Neuronal stem cell (in vitro differentiated cells): ENCODE measurements around the gene ZNF441.

ENCODE experiments used
- DNase-seq: peaks from one replicate; pipeline ENCODE4 v3.0.0-alpha.2; 2013; ENCODE audit warnings: low spot score
- H2AFZ ChIP-seq: one replicate; pipeline ENCODE4 v1.6.1; 2013; ENCODE audit warnings: mild to moderate bottlenecking, low read length, inconsistent platforms
- H2AK5ac ChIP-seq: 2 replicates; pipeline ENCODE4 v1.6.1; 2013; ENCODE audit warnings: low read depth, mild to moderate bottlenecking, inconsistent platforms, low read length, moderate library complexity, mixed read lengths
- H2BK120ac ChIP-seq: 2 replicates; pipeline ENCODE4 v1.6.1; 2013; ENCODE audit warnings: low read depth, mild to moderate bottlenecking, inconsistent platforms, low read length, moderate library complexity, mixed read lengths
- H2BK12ac ChIP-seq: one replicate; pipeline ENCODE4 v1.6.1; 2013; ENCODE audit warnings: low read length, inconsistent platforms
- H2BK15ac ChIP-seq: 2 replicates; pipeline ENCODE4 v1.6.1; 2013; ENCODE audit warnings: mild to moderate bottlenecking, low read length, inconsistent platforms, mixed read lengths
- H2BK5ac ChIP-seq: one replicate; pipeline ENCODE4 v1.6.1; 2013; ENCODE audit warnings: inconsistent platforms, mild to moderate bottlenecking, low read length, moderate library complexity
- H3K14ac ChIP-seq: one replicate; pipeline ENCODE4 v1.6.1; 2013; ENCODE audit warnings: low read length, inconsistent platforms
- H3K18ac ChIP-seq: 2 replicates; pipeline ENCODE4 v1.6.1; 2013; ENCODE audit warnings: low read length, inconsistent platforms
- H3K23ac ChIP-seq: 2 replicates; pipeline ENCODE4 v1.6.1; 2013; ENCODE audit warnings: low read depth, mild to moderate bottlenecking, mixed read lengths, low read length, inconsistent platforms; ENCODE audit not compliant: poor library complexity
- H3K27ac ChIP-seq: replicated peaks from 3 replicates; pipeline ENCODE4 v1.5.1; 2013; ENCODE audit warnings: low read length, inconsistent platforms
- H3K27me3 ChIP-seq, 3 experiments: 2 replicates each; pipeline ENCODE4 v1.6.1; 2013; ENCODE audit warnings: low read length in 3 of 3, mild to moderate bottlenecking in 2 of 3, inconsistent platforms in 1 of 3, low read depth in 1 of 3, mixed read lengths in 1 of 3, moderate library complexity in 1 of 3; ENCODE audit not compliant: control insufficient read depth in 3 of 3, insufficient read depth in 3 of 3
- H3K36me3 ChIP-seq, 2 donors: replicated peaks in 1 of 2; 2 replicates each; pipeline ENCODE4 v1.6.1; 2013; ENCODE audit warnings: low read length in 2 of 2; ENCODE audit not compliant: control insufficient read depth in 2 of 2, insufficient read depth in 2 of 2
- H3K4ac ChIP-seq: 2 replicates; pipeline ENCODE4 v1.6.1; 2013; ENCODE audit warnings: inconsistent platforms, mild to moderate bottlenecking, low read length, moderate library complexity
- H3K4me1 ChIP-seq, 2 donors: 1 replicate in 1 of 2; 2 replicates in 1 of 2; pipeline ENCODE4 v1.6.1; 2013; ENCODE audit warnings: low read length in 2 of 2, low read depth in 1 of 2; ENCODE audit not compliant: control insufficient read depth in 2 of 2, insufficient read depth in 1 of 2
- H3K4me2 ChIP-seq: one replicate; pipeline ENCODE4 v1.6.1; 2013; ENCODE audit warnings: mild to moderate bottlenecking, low read length, inconsistent platforms; ENCODE audit not compliant: insufficient read depth, poor library complexity, severe bottlenecking
- H3K4me3 ChIP-seq, 2 donors: 2 replicates each; pipeline ENCODE4 v1.5.1; 2013; ENCODE audit warnings: low read length in 2 of 2, mild to moderate bottlenecking in 2 of 2, inconsistent platforms in 1 of 2, moderate library complexity in 1 of 2
- H3K79me1 ChIP-seq: one replicate; pipeline ENCODE4 v1.6.1; 2013; ENCODE audit warnings: low read depth, mild to moderate bottlenecking, inconsistent platforms, low read length, moderate library complexity
- H3K9ac ChIP-seq: one replicate; pipeline ENCODE4 v1.6.1; 2013; ENCODE audit warnings: mild to moderate bottlenecking, low read depth, low read length, inconsistent platforms; ENCODE audit not compliant: poor library complexity
- H3K9me3 ChIP-seq, 2 donors: replicated peaks in 1 of 2; 2 replicates each; pipeline versions ENCODE3 to v1.6.1; 2013; ENCODE audit warnings: low read length in 2 of 2, mild to moderate bottlenecking in 2 of 2, inconsistent platforms in 1 of 2, low read depth in 1 of 2, mixed read lengths in 1 of 2, moderate library complexity in 1 of 2; ENCODE audit not compliant: control insufficient read depth in 2 of 2, insufficient read depth in 1 of 2
- H4K8ac ChIP-seq: one replicate; pipeline ENCODE4 v1.6.1; 2013; ENCODE audit warnings: low read depth, mild to moderate bottlenecking, inconsistent platforms, low read length, moderate library complexity
- H4K91ac ChIP-seq: one replicate; pipeline ENCODE4 v1.6.1; 2013; ENCODE audit warnings: low read length, low read depth, mild to moderate bottlenecking, inconsistent platforms; ENCODE audit not compliant: poor library complexity
- WGBS, 2 donors: extraction: QIAGEN DNeasy Blood & Tissue Kit; methylation state at CpG; one replicate each; pipeline ENCODE4 v1.1.7; 2013; ENCODE audit warnings: missing lambda C conversion rate in 2 of 2, mixed read lengths in 1 of 2; ENCODE audit not compliant: insufficient read length in 2 of 2, insufficient replicate concordance in 1 of 2; ENCODE audit errors: extremely low coverage in 2 of 2; 5-methylcytosine and 5-hydroxymethylcytosine counted together

ZNF441 gene

GRCh38 chr19:11813703-11814028, 46.9 kb downstream of the ZNF441 start:
- peaks cover 2% of the 10 kb centered on the region for H3K79me1 ChIP-seq
- H2BK12ac ChIP-seq = no peak overlapping the region
- peaks cover 8 to 45% of the 10 kb centered on the region in 2 donors for H3K9me3 ChIP-seq
- no peak overlapping the region for H4K91ac ChIP-seq
- no peak overlapping the region for H2BK5ac ChIP-seq
- H2BK120ac ChIP-seq = no peak overlapping the region
- no peak overlapping the region for H3K23ac ChIP-seq
- H3K27me3 ChIP-seq = no peaks in the 10 kb centered on the region
- H2AK5ac ChIP-seq = no peak overlapping the region
- WGBS, 2 donors = no CpG with 5 or more reads among the region's 6 CpGs
- peak overlapping the region; percentile 74 to 92 for H3K4me3 ChIP-seq
- H3K9ac ChIP-seq = peak overlapping the region; percentile 71
- no peak for DNase-seq
- H3K4ac ChIP-seq = no peak overlapping the region
- H2BK15ac ChIP-seq = no peak overlapping the region
- H2AFZ ChIP-seq = peak overlapping the region; percentile 94
- H3K18ac ChIP-seq = no peak overlapping the region
- peak overlapping the region; percentile 77 for H3K4me2 ChIP-seq
- peak overlapping the region; percentile 67 for H3K27ac ChIP-seq
- no peak overlapping the region for H4K8ac ChIP-seq
- H3K14ac ChIP-seq = no peak overlapping the region
- H3K4me1 ChIP-seq = no peaks in the 10 kb centered on the region
- H3K36me3 ChIP-seq = peaks cover 0 to 38% of the 10 kb centered on the region in 2 donors

- DNase-seq = peak; percentile 91
- H4K91ac ChIP-seq = peak within 1 kb of the TSS; percentile 24
- H3K36me3 ChIP-seq = peaks cover 0 to 40% of the 10 kb centered on the region in 2 donors
- peak within 1 kb of the TSS; percentile 92 to 94 for H3K4me3 ChIP-seq
- H2BK15ac ChIP-seq = peak within 1 kb of the TSS; percentile 28
- H2BK5ac ChIP-seq = peak within 1 kb of the TSS; percentile 56
- peak within 1 kb of the TSS; percentile 94 for H3K18ac ChIP-seq
- WGBS, 2 donors = no CpG with 5 or more reads among the region's 55 CpGs
- H3K9me3 ChIP-seq = peaks cover 8 to 45% of the 10 kb centered on the region in 2 donors
- no peak within 1 kb of the TSS for H2BK120ac ChIP-seq
- peak within 1 kb of the TSS; percentile 86 for H3K14ac ChIP-seq
- peak within 1 kb of the TSS; percentile 77 for H3K4me2 ChIP-seq
- H3K4me1 ChIP-seq = no peaks in the 10 kb centered on the region
- H3K79me1 ChIP-seq = peaks cover 2% of the 10 kb centered on the region
- peak within 1 kb of the TSS; percentile 45 for H3K23ac ChIP-seq
- H4K8ac ChIP-seq = no peak within 1 kb of the TSS
- peak within 1 kb of the TSS; percentile 97 for H3K9ac ChIP-seq
- no peak within 1 kb of the TSS for H2BK12ac ChIP-seq
- peak within 1 kb of the TSS; percentile 83 for H3K27ac ChIP-seq
- peak within 1 kb of the TSS; percentile 94 for H2AFZ ChIP-seq
- H2AK5ac ChIP-seq = no peak within 1 kb of the TSS
- no peaks in the 10 kb centered on the region for H3K27me3 ChIP-seq
- no peak within 1 kb of the TSS for H3K4ac ChIP-seq
Measured at GRCh38 chr19:11814029-11814699, 47.4 kb downstream of the ZNF441 start, which contains the start of gene ZNF440. ZNF440 (plus strand) TSS chr19:11814273; CDS start chr19:11814448, 175 bp downstream.

GRCh38 chr19:11814700-11815035, 47.9 kb downstream of the ZNF441 start:
- Histone ChIP-seq H3K9me3 (peaks cover 6 to 46% of the 10 kb centered on the region in 2 donors), H2AK5ac (no peak overlapping the region), H3K4me2 (peak overlapping the region; percentile 71), H2BK120ac (no peak overlapping the region), H3K23ac (peak overlapping the region; percentile 45), H3K27ac (peak overlapping the region; percentile 83), H2AFZ (peak overlapping the region; percentile 94), H3K36me3 (peaks cover 0 to 44% of the 10 kb centered on the region in 2 donors), H3K27me3 (no peaks in the 10 kb centered on the region), H2BK5ac (no peak overlapping the region), H3K14ac (peak overlapping the region; percentile 86), H3K4me1 (no peaks in the 10 kb centered on the region), H3K9ac (no peak overlapping the region), H3K79me1 (peaks cover 2% of the 10 kb centered on the region), H4K8ac (no peak overlapping the region), H2BK12ac (no peak overlapping the region), H3K18ac (peak overlapping the region; percentile 94), H4K91ac (peak overlapping the region; percentile 24), H3K4ac (no peak overlapping the region), H3K4me3 (peak overlapping the region; percentile 92 to 94), H2BK15ac (peak overlapping the region; percentile 28)
- no peak for DNase-seq
- WGBS, 2 donors = no CpG with 5 or more reads among the region's 13 CpGs

DNA sequence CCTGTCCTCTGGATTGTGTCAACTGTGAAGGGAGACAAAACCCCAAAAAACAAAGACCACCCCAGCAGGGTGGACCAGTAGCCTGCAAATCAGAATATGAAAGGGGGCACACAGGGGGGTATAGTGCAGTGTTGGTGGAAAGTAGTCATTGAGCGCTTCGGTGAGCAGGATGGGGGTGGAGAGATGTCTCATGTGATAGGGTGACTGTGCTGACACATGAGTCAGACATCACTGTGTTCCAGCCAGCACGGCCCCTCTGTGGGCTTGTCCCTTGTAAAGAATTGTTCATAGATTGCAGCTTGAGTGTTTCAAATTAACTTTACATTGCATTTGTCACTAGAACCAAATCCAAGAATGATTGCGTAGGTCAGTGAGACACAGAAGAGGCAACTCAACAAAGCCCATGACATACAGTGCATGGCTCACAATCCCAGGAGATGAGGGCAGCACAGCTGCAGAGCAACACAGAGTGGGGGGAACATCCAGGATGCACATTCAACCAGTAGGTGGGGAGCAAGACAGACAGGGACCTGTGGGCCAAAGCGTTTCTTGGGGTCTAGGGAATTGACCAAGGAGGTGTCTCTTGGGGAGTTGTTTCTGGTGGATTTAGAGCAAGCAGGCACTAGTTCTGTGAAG, 54.8 kb downstream of the ZNF441 start:
- no peak overlapping the region for H3K4me3 ChIP-seq
- no CpG with 5 or more reads among the region's 5 CpGs for WGBS, 2 donors

More for the DNA sequence above, 54.8 kb downstream of the ZNF441 start:
- Histone ChIP-seq H3K4me1 (no peaks in the 10 kb centered on the region), H2BK5ac (no peak overlapping the region), H2AFZ (no peak overlapping the region), H3K4ac (no peak overlapping the region), H2AK5ac (no peak overlapping the region), H3K14ac (no peak overlapping the region), H3K36me3 (peaks cover 11 to 75% of the 10 kb centered on the region in 2 donors), H2BK12ac (no peak overlapping the region), H3K27ac (no peak overlapping the region), H4K91ac (no peak overlapping the region), H3K4me2 (no peak overlapping the region), H3K27me3 (no peaks in the 10 kb centered on the region), H3K23ac (no peak overlapping the region), H3K79me1 (peaks cover 3% of the 10 kb centered on the region), H3K9me3 (peaks cover 12 to 84% of the 10 kb centered on the region in 2 donors), H3K9ac (no peak overlapping the region), H2BK15ac (no peak overlapping the region), H2BK120ac (no peak overlapping the region), H4K8ac (no peak overlapping the region), H3K18ac (no peak overlapping the region)
- DNase-seq = no peak
